ENCODE results near the gene TUT1.
"Not testable (repeated sequence)": the region's sequence is repeated elsewhere in the genome, so short reads cannot be mapped to it uniquely, and the experiment has no call there.

The TUT1 gene

GRCh38 chr11:62552485-62553079 lies 38.7 kb downstream of the TUT1 start:
- Histone ChIP-seq H2BK5ac (ENCODE audit: low read length) (peak overlapping the region; percentile 66), H2AFZ (ENCODE audit: low read length) (peak overlapping the region; percentile 83), H2BK120ac (ENCODE audit: low read depth, low read length) (peak overlapping the region; percentile 21), H3K4me1 (ENCODE audit: control insufficient read depth in 2 of 2, insufficient read depth in 1 of 2, low read depth in 1 of 2, low read length in 2 of 2) (peaks cover 47 to 48% of the 10 kb centered on the region in 2 donors), H3K4ac (ENCODE audit: low read length) (no peak overlapping the region), H4K91ac (ENCODE audit: low read depth, low read length, poor library complexity) (no peak overlapping the region), H3K27ac (replicated peaks; ENCODE audit: low read length) (peak overlapping the region; percentile 88), H3K18ac (ENCODE audit: low read length) (peak overlapping the region; percentile 90), H2AK5ac (ENCODE audit: low read depth, low read length) (no peak overlapping the region), H2BK12ac (ENCODE audit: low read length) (peak overlapping the region; percentile 96), H3K9ac (ENCODE audit: low read depth, low read length, poor library complexity) (peak overlapping the region; percentile 38), H3K14ac (ENCODE audit: low read length) (no peak overlapping the region), H3K23ac (ENCODE audit: low read depth, low read length, poor library complexity) (no peak overlapping the region), H3K9me3 (replicated peaks in 1 of 2; ENCODE audit: control insufficient read depth in 2 of 2, insufficient read depth in 1 of 2, low read depth in 1 of 2, low read length in 2 of 2) (no peaks in the 10 kb centered on the region), H2BK15ac (ENCODE audit: low read length) (no peak overlapping the region), H3K79me1 (ENCODE audit: low read depth, low read length) (no peaks in the 10 kb centered on the region), H3K36me3 (replicated peaks in 1 of 2; ENCODE audit: control insufficient read depth in 2 of 2, insufficient read depth in 2 of 2, low read length in 2 of 2) (peaks cover 7 to 15% of the 10 kb centered on the region in 2 donors), H4K8ac (ENCODE audit: low read depth, low read length) (no peak overlapping the region), H3K27me3 (ENCODE audit: control insufficient read depth in 3 of 3, insufficient read depth in 3 of 3, low read depth in 1 of 3, low read length in 3 of 3) (peaks cover 0 to 16% (median 5%) of the 10 kb centered on the region in 3 experiments), H3K4me3 (ENCODE audit: low read length in 2 of 2) (no peak overlapping the region), H3K4me2 (ENCODE audit: insufficient read depth, low read length, poor library complexity, severe bottlenecking) (peak overlapping the region; percentile 37)
- no CpG with 5 or more reads among the region's 4 CpGs for WGBS, 2 donors (ENCODE audit: extremely low coverage in 2 of 2, insufficient read length in 2 of 2, insufficient replicate concordance in 1 of 2)
- DNase-seq (ENCODE audit: low spot score) = no peak

- not testable (repeated sequence) for H3K9me3 ChIP-seq (replicated peaks in 1 of 2; ENCODE audit: control insufficient read depth in 2 of 2, insufficient read depth in 1 of 2, low read depth in 1 of 2, low read length in 2 of 2); H3K4ac ChIP-seq (ENCODE audit: low read length); H3K14ac ChIP-seq (ENCODE audit: low read length); H3K27ac ChIP-seq (replicated peaks; ENCODE audit: low read length); H2BK120ac ChIP-seq (ENCODE audit: low read depth, low read length); H3K36me3 ChIP-seq (replicated peaks in 1 of 2; ENCODE audit: control insufficient read depth in 2 of 2, insufficient read depth in 2 of 2, low read length in 2 of 2); H3K4me3 ChIP-seq (ENCODE audit: low read length in 2 of 2); H3K9ac ChIP-seq (ENCODE audit: low read depth, low read length, poor library complexity); H2BK5ac ChIP-seq (ENCODE audit: low read length); H4K8ac ChIP-seq (ENCODE audit: low read depth, low read length); H4K91ac ChIP-seq (ENCODE audit: low read depth, low read length, poor library complexity); H3K79me1 ChIP-seq (ENCODE audit: low read depth, low read length); H2AK5ac ChIP-seq (ENCODE audit: low read depth, low read length); H2BK12ac ChIP-seq (ENCODE audit: low read length); H3K18ac ChIP-seq (ENCODE audit: low read length); H2BK15ac ChIP-seq (ENCODE audit: low read length); H3K4me2 ChIP-seq (ENCODE audit: insufficient read depth, low read length, poor library complexity, severe bottlenecking); DNase-seq (ENCODE audit: low spot score); H2AFZ ChIP-seq (ENCODE audit: low read length); H3K23ac ChIP-seq (ENCODE audit: low read depth, low read length, poor library complexity)
- Histone ChIP-seq H3K4me1 (ENCODE audit: control insufficient read depth in 2 of 2, insufficient read depth in 1 of 2, low read depth in 1 of 2, low read length in 2 of 2) (peaks cover 38 to 44% of the 10 kb centered on the region in 2 donors), H3K27me3 (ENCODE audit: control insufficient read depth in 3 of 3, insufficient read depth in 3 of 3, low read depth in 1 of 3, low read length in 3 of 3) (peaks cover 0 to 33% (median 20%) of the 10 kb centered on the region in 3 experiments)
- WGBS, 2 donors (ENCODE audit: extremely low coverage in 2 of 2, insufficient read length in 2 of 2, insufficient replicate concordance in 1 of 2) = no CpG with 5 or more reads among the region's 2 CpGs
These were observed 40.8 kb downstream of the TUT1 start for GRCh38 chr11:62550478-62550877.

GRCh38 chr11:62548545-62549335 lies 42.6 kb downstream of the TUT1 start:
- H2BK12ac ChIP-seq (ENCODE audit: low read length) = peak overlapping the region; percentile 43
- no peak overlapping the region for H3K9ac ChIP-seq (ENCODE audit: low read depth, low read length, poor library complexity)
- H2BK5ac ChIP-seq (ENCODE audit: low read length) = no peak overlapping the region
- H2BK120ac ChIP-seq (ENCODE audit: low read depth, low read length) = no peak overlapping the region
- H3K27me3 ChIP-seq (ENCODE audit: control insufficient read depth in 3 of 3, insufficient read depth in 3 of 3, low read depth in 1 of 3, low read length in 3 of 3) = peaks cover 15 to 50% (median 37%) of the 10 kb centered on the region in 3 experiments
- H3K4me2 ChIP-seq (ENCODE audit: insufficient read depth, low read length, poor library complexity, severe bottlenecking) = no peak overlapping the region
- no peaks in the 10 kb centered on the region for H3K9me3 ChIP-seq (replicated peaks in 1 of 2; ENCODE audit: control insufficient read depth in 2 of 2, insufficient read depth in 1 of 2, low read depth in 1 of 2, low read length in 2 of 2)
- no peak overlapping the region for H3K23ac ChIP-seq (ENCODE audit: low read depth, low read length, poor library complexity)
- peak overlapping the region; percentile 40 for H2AK5ac ChIP-seq (ENCODE audit: low read depth, low read length)
- peaks cover 3% of the 10 kb centered on the region for H3K79me1 ChIP-seq (ENCODE audit: low read depth, low read length)
- WGBS, 2 donors (ENCODE audit: extremely low coverage in 2 of 2, insufficient read length in 2 of 2, insufficient replicate concordance in 1 of 2) = no CpG with 5 or more reads among the region's 17 CpGs
- H3K18ac ChIP-seq (ENCODE audit: low read length) = no peak overlapping the region
- no peak overlapping the region for H2AFZ ChIP-seq (ENCODE audit: low read length)
- no peak for DNase-seq (ENCODE audit: low spot score)
- no peak overlapping the region for H3K27ac ChIP-seq (replicated peaks; ENCODE audit: low read length)
- H3K14ac ChIP-seq (ENCODE audit: low read length) = no peak overlapping the region
- peak overlapping the region; percentile 76 for H2BK15ac ChIP-seq (ENCODE audit: low read length)
- peaks cover 37 to 45% of the 10 kb centered on the region in 2 donors for H3K4me1 ChIP-seq (ENCODE audit: control insufficient read depth in 2 of 2, insufficient read depth in 1 of 2, low read depth in 1 of 2, low read length in 2 of 2)
- H4K8ac ChIP-seq (ENCODE audit: low read depth, low read length) = no peak overlapping the region
- no peak overlapping the region for H3K4me3 ChIP-seq (ENCODE audit: low read length in 2 of 2)
- H4K91ac ChIP-seq (ENCODE audit: low read depth, low read length, poor library complexity) = no peak overlapping the region
- H3K4ac ChIP-seq (ENCODE audit: low read length) = peak overlapping the region; percentile 29
- H3K36me3 ChIP-seq (replicated peaks in 1 of 2; ENCODE audit: control insufficient read depth in 2 of 2, insufficient read depth in 2 of 2, low read length in 2 of 2) = no peaks in the 10 kb centered on the region

GRCh38 chr11:62547691-62548281 lies 43.5 kb downstream of the TUT1 start:
- Histone ChIP-seq H3K14ac (ENCODE audit: low read length) (no peak overlapping the region), H2BK15ac (ENCODE audit: low read length) (peak overlapping the region; percentile 72), H3K4ac (ENCODE audit: low read length) (no peak overlapping the region), H3K79me1 (ENCODE audit: low read depth, low read length) (peaks cover 3% of the 10 kb centered on the region), H3K23ac (ENCODE audit: low read depth, low read length, poor library complexity) (no peak overlapping the region), H3K9ac (ENCODE audit: low read depth, low read length, poor library complexity) (no peak overlapping the region), H3K27me3 (ENCODE audit: control insufficient read depth in 3 of 3, insufficient read depth in 3 of 3, low read depth in 1 of 3, low read length in 3 of 3) (peaks cover 21 to 59% (median 47%) of the 10 kb centered on the region in 3 experiments), H3K4me2 (ENCODE audit: insufficient read depth, low read length, poor library complexity, severe bottlenecking) (peak overlapping the region; percentile 97), H3K4me1 (ENCODE audit: control insufficient read depth in 2 of 2, insufficient read depth in 1 of 2, low read depth in 1 of 2, low read length in 2 of 2) (peaks cover 36 to 40% of the 10 kb centered on the region in 2 donors), H2AFZ (ENCODE audit: low read length) (peak overlapping the region; percentile 83), H3K4me3 (ENCODE audit: low read length in 2 of 2) (no peak overlapping the region), H3K18ac (ENCODE audit: low read length) (peak overlapping the region; percentile 55), H4K91ac (ENCODE audit: low read depth, low read length, poor library complexity) (no peak overlapping the region), H2BK120ac (ENCODE audit: low read depth, low read length) (peak overlapping the region; percentile 62), H3K27ac (replicated peaks; ENCODE audit: low read length) (no peak overlapping the region), H2BK12ac (ENCODE audit: low read length) (peak overlapping the region; percentile 65), H2AK5ac (ENCODE audit: low read depth, low read length) (peak overlapping the region; percentile 61), H3K9me3 (replicated peaks in 1 of 2; ENCODE audit: control insufficient read depth in 2 of 2, insufficient read depth in 1 of 2, low read depth in 1 of 2, low read length in 2 of 2) (no peaks in the 10 kb centered on the region), H3K36me3 (replicated peaks in 1 of 2; ENCODE audit: control insufficient read depth in 2 of 2, insufficient read depth in 2 of 2, low read length in 2 of 2) (no peaks in the 10 kb centered on the region), H2BK5ac (ENCODE audit: low read length) (peak overlapping the region; percentile 67), H4K8ac (ENCODE audit: low read depth, low read length) (no peak overlapping the region)
- WGBS, 2 donors (ENCODE audit: extremely low coverage in 2 of 2, insufficient read length in 2 of 2, insufficient replicate concordance in 1 of 2) = no CpG with 5 or more reads among the region's 8 CpGs
- no peak for DNase-seq (ENCODE audit: low spot score)

All from neuronal stem cell (in vitro differentiated cells).